ENCODE results near the gene TMED9.

DNA sequence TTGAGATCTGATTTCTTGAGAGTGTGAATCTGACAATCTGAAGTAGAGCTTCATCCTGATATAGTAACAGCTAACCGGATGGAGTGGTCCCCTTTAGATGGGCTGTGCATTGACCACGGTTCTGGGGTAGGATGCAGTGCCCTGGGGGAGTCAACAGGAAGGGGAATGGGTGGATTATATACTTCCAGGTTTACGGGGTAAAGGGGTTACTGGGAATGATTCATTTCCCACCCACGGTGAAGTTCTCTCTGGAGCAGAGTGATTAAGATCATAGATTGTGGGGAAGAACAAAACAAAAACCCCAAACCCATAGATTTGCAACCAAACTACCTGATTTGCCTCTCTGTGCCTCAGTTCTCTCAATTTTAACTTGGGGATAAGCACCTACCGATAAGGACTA lies 6.5 kb downstream of the TMED9 start:
- TF ChIP-seq EZH2 (IDR thresholded peaks at IDR 0.05; ENCODE audit: low read depth): no peak
- TF ChIP-seq, protein P1, sequence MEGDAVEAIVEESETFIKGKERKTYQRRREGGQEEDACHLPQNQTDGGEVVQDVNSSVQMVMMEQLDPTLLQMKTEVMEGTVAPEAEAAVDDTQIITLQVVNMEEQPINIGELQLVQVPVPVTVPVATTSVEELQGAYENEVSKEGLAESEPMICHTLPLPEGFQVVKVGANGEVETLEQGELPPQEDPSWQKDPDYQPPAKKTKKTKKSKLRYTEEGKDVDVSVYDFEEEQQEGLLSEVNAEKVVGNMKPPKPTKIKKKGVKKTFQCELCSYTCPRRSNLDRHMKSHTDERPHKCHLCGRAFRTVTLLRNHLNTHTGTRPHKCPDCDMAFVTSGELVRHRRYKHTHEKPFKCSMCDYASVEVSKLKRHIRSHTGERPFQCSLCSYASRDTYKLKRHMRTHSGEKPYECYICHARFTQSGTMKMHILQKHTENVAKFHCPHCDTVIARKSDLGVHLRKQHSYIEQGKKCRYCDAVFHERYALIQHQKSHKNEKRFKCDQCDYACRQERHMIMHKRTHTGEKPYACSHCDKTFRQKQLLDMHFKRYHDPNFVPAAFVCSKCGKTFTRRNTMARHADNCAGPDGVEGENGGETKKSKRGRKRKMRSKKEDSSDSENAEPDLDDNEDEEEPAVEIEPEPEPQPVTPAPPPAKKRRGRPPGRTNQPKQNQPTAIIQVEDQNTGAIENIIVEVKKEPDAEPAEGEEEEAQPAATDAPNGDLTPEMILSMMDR (conservative IDR thresholded peaks at IDR 0.05): no peak
